Effector memory CD8-positive, alpha-beta T cell (primary cell): Measurements from ENCODE around the gene PTGER3.
"Not testable (repeated sequence)": the region's sequence is repeated elsewhere in the genome, so short reads cannot be mapped to it uniquely, and the experiment has no call there.

ENCODE experiments used
- ATAC-seq: fragments of 150-1000 bp; cut with Tn5 transposase; replicated peaks from 2 replicates; pipeline ENCODE4 v1.10.0; 2021; ENCODE audit warnings: mild to moderate bottlenecking, moderate library complexity
- DNase-seq, 3 experiments: peaks; one replicate each; pipeline ENCODE4 v3.0.0; 2021
- H3K27ac Mint-ChIP-seq, 2 donors: one replicate each; pipeline ENCODE4 v1.8.0; 2022; ENCODE audit warnings: mild to moderate bottlenecking in 2 of 2, mixed read lengths in 2 of 2, moderate library complexity in 2 of 2
- H3K27me3 Mint-ChIP-seq, 2 donors: one replicate each; pipeline ENCODE4 v1.8.0; 2022; ENCODE audit warnings: mixed read lengths in 2 of 2
- H3K36me3 Mint-ChIP-seq: one replicate; pipeline ENCODE4 v1.8.0; 2022; ENCODE audit warnings: mild to moderate bottlenecking, moderate library complexity, mixed read lengths; ENCODE audit not compliant: insufficient read depth
- H3K4me1 Mint-ChIP-seq, 2 donors: one replicate each; pipeline ENCODE4 v1.8.0; 2022; ENCODE audit warnings: low read depth in 2 of 2, mixed read lengths in 2 of 2
- H3K4me3 Mint-ChIP-seq, 2 donors: one replicate each; pipeline ENCODE4 v1.8.0; 2022; ENCODE audit warnings: mild to moderate bottlenecking in 2 of 2, mixed read lengths in 2 of 2, moderate library complexity in 2 of 2
- H3K9me3 Mint-ChIP-seq, 2 donors: one replicate each; pipeline ENCODE4 v1.8.0; 2022; ENCODE audit warnings: mixed read lengths in 2 of 2

The PTGER3 gene

GRCh38 chr1:71018791-71019190 lies 28.8 kb downstream of the PTGER3 start:
- Mint-ChIP-seq H3K4me1 (no peaks in the 10 kb centered on the region), H3K27me3 (peaks cover 12 to 17% of the 10 kb centered on the region in 2 donors), H3K36me3 (no peaks in the 10 kb centered on the region), H3K9me3 (no peaks in the 10 kb centered on the region), H3K4me3 (no peak overlapping the region), H3K27ac (no peak overlapping the region)
- DNase-seq (no peak), ATAC-seq (no peak)

- DNase-seq (no peak), ATAC-seq (no peak)
- Mint-ChIP-seq H3K27ac (no peak overlapping the region), H3K36me3 (no peaks in the 10 kb centered on the region), H3K9me3 (no peaks in the 10 kb centered on the region), H3K4me3 (no peak overlapping the region), H3K4me1 (no peaks in the 10 kb centered on the region), H3K27me3 (peaks cover 12 to 23% of the 10 kb centered on the region in 2 donors)
Observed at GRCh38 chr1:71015745-71016144, 31.9 kb downstream of the PTGER3 start.

DNA sequence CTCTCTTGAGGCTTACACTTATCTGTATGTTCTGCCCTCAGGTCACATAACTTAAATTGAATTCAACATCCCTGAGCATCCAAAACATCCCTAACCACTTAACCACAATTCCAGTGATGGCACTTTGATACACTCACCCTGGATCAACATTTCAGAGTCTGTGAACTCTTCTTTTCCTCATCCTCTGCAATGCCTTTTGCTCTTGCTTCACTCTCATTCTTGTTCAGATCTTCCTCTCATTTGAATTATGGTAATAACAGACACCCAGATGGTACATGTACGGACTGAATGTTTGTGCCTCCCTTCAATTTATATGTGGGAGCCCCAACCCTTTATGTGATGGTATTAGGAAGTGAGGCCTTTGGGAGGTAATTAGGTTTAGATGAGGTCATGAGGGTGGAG lies 33.4 kb downstream of the PTGER3 start:
- H3K36me3 Mint-ChIP-seq: no peaks in the 10 kb centered on the region
- no peaks in the 10 kb centered on the region for H3K4me1 Mint-ChIP-seq
- H3K9me3 Mint-ChIP-seq: no peaks in the 10 kb centered on the region
- no peak overlapping the region for H3K27ac Mint-ChIP-seq
- H3K27me3 Mint-ChIP-seq: peaks cover 21 to 34% of the 10 kb centered on the region in 2 donors
- DNase-seq (no peak), ATAC-seq (no peak)
- no peak overlapping the region for H3K4me3 Mint-ChIP-seq

- H3K27me3 Mint-ChIP-seq: peaks cover 6 to 16% of the 10 kb centered on the region in 2 donors
- DNase-seq (no peak), ATAC-seq (no peak)
- H3K4me3 Mint-ChIP-seq: no peak overlapping the region
- H3K27ac Mint-ChIP-seq: no peak overlapping the region
- H3K36me3 Mint-ChIP-seq: no peaks in the 10 kb centered on the region
- H3K4me1 Mint-ChIP-seq: no peaks in the 10 kb centered on the region
- no peaks in the 10 kb centered on the region for H3K9me3 Mint-ChIP-seq
Observed at GRCh38 chr1:71002709-71003475, 44.7 kb downstream of the PTGER3 start.

GRCh38 chr1:71001624-71002023 lies 46.0 kb downstream of the PTGER3 start:
- Mint-ChIP-seq H3K9me3 (no peaks in the 10 kb centered on the region), H3K4me3 (no peak overlapping the region), H3K27me3 (peaks cover under 1 to 10% of the 10 kb centered on the region in 2 donors), H3K36me3 (no peaks in the 10 kb centered on the region), H3K27ac (no peak overlapping the region), H3K4me1 (no peaks in the 10 kb centered on the region)
- no peak for ATAC-seq
- DNase-seq: no peak

- Mint-ChIP-seq H3K4me3 (no peak overlapping the region), H3K27me3 (peaks cover 0 to 18% of the 10 kb centered on the region in 2 donors), H3K4me1 (no peaks in the 10 kb centered on the region), H3K9me3 (no peaks in the 10 kb centered on the region), H3K36me3 (no peaks in the 10 kb centered on the region), H3K27ac (no peak overlapping the region)
- DNase-seq (no peak), ATAC-seq (no peak)
Observed at GRCh38 chr1:70997793-70998192, 49.8 kb downstream of the PTGER3 start.

GRCh38 chr1:70994753-70995268 lies 52.8 kb downstream of the PTGER3 start:
- no peak overlapping the region for H3K4me3 Mint-ChIP-seq
- no peak for ATAC-seq
- H3K27me3 Mint-ChIP-seq: peaks cover 0 to 18% of the 10 kb centered on the region in 2 donors
- no peaks in the 10 kb centered on the region for H3K36me3 Mint-ChIP-seq
- H3K27ac Mint-ChIP-seq: no peak overlapping the region
- no peak for DNase-seq
- no peaks in the 10 kb centered on the region for H3K4me1 Mint-ChIP-seq
- H3K9me3 Mint-ChIP-seq: no peaks in the 10 kb centered on the region

DNA sequence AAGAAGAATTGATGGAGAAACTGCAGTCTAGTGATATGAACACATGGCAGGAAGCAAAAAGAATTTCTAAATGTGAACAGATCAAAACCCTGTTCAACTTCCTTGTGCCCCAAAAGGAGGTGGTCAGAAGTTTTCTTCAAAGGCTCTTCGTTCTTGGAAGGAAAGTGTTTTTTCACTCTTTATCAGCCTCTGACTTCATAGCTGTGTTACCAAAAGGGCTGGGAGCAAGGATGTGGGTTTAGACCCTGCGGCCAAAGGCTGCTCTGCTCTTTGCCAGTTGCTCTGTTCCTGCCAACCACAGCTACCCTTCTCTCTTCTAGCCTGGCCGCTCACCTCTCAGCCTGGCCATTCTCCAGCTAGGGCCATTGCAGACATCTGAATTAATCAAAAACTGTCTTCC lies 53.8 kb downstream of the PTGER3 start:
- Mint-ChIP-seq H3K4me1 (no peaks in the 10 kb centered on the region), H3K36me3 (no peaks in the 10 kb centered on the region), H3K27ac (no peak overlapping the region), H3K4me3 (no peak overlapping the region), H3K9me3 (no peaks in the 10 kb centered on the region), H3K27me3 (peaks cover 0 to 14% of the 10 kb centered on the region in 2 donors)
- no peak for DNase-seq
- no peak for ATAC-seq

DNA sequence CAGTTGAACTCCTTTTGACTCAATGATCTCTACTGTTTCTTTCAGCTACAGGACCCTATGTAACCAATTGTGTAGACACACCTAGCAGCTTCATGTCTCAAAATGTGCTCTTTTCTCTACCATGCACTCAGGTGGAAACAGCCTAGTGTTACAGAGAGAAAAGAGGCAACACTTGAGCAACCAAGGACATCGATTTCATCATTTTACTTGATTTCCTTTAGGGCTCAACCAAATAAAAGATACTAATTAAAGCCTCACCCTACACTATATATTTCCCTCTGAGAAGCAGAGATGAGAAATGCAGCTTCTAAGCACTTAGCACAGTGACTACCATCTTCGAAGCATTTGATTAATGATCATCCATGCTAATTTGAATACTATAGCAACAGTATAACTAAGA lies 55.1 kb downstream of the PTGER3 start:
- Mint-ChIP-seq H3K4me1 (no peaks in the 10 kb centered on the region), H3K4me3 (no peak overlapping the region), H3K27ac (no peak overlapping the region), H3K36me3 (no peaks in the 10 kb centered on the region), H3K27me3 (peaks cover 0 to 9% of the 10 kb centered on the region in 2 donors), H3K9me3 (no peaks in the 10 kb centered on the region)
- ATAC-seq (no peak), DNase-seq (no peak)

DNA sequence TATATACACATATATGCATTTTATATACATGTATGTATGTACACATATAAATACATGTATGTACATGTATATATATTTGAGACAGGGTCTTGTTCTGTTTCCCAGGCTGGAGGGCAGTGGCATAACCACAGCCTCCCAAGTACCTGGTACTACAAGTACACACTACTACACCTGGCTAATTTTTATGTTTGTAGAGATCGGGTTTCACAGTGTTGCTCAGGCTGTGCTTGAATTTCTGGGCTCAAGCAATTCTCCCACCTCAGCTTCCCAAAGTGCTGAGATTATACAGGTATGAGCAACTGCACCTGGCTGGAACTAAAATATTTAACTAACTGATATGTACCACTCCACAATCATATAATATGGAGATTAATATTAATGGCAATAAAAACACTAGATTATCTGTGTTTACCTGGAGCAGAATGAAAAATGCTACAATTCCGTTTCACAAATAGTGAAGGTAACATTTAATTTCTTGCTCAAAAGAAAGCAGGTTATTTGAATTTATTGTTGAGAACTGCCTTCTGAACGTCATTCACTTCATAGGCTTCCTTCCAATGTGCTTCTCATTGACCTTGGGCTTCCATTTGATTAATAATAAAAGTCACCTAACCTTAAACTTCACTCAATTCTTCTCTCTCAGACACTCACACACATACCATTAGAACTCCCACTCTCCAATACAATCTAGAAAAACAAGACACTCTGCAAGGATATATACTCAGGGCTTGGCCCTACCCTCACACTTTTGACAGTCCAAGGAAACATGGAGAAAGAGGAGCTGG lies 57.0 kb downstream of the PTGER3 start:
- Mint-ChIP-seq H3K27ac (no peak overlapping the region), H3K27me3 (peaks cover 0 to 9% of the 10 kb centered on the region in 2 donors), H3K36me3 (no peaks in the 10 kb centered on the region), H3K9me3 (no peaks in the 10 kb centered on the region), H3K4me3 (no peak overlapping the region), H3K4me1 (no peaks in the 10 kb centered on the region)
- ATAC-seq: no peak
- no peak for DNase-seq

GRCh38 chr1:70987497-70987896 lies 60.1 kb downstream of the PTGER3 start:
- Mint-ChIP-seq H3K27ac (no peak overlapping the region), H3K4me1 (no peaks in the 10 kb centered on the region), H3K27me3 (peaks cover 0 to 9% of the 10 kb centered on the region in 2 donors), H3K9me3 (no peaks in the 10 kb centered on the region), H3K4me3 (no peak overlapping the region), H3K36me3 (no peaks in the 10 kb centered on the region)
- no peak for DNase-seq
- ATAC-seq: no peak

DNA sequence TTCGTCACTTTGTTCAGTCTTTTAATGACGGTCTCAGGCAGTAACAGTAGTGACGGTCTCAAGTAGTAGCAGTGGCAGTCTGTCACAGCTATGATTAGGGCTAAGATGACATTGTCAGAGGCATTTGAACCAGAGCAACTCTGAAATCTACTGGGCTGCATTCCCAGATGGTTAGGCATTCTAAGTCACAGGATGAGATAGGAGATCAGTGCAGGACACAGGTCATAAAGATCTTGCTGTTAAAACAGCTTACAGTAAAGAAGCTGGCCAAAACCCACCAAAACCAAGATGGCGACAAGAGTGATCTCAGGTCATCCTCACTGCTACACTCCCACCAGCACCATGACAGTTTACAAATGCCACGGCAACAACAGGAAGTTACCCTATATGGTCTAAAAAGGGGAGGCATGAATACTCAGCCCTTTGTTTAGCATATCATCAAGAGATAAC lies 61.8 kb downstream of the PTGER3 start:
- not testable (repeated sequence) for H3K36me3 Mint-ChIP-seq, H3K4me3 Mint-ChIP-seq, H3K27ac Mint-ChIP-seq, H3K9me3 Mint-ChIP-seq, H3K4me1 Mint-ChIP-seq, DNase-seq, ATAC-seq
- peaks cover 7 to 11% of the 10 kb centered on the region in 2 donors for H3K27me3 Mint-ChIP-seq

- not testable (repeated sequence) for H3K36me3 Mint-ChIP-seq, H3K4me1 Mint-ChIP-seq
Observed at GRCh38 chr1:70985278-70985677, 62.3 kb downstream of the PTGER3 start.

DNA sequence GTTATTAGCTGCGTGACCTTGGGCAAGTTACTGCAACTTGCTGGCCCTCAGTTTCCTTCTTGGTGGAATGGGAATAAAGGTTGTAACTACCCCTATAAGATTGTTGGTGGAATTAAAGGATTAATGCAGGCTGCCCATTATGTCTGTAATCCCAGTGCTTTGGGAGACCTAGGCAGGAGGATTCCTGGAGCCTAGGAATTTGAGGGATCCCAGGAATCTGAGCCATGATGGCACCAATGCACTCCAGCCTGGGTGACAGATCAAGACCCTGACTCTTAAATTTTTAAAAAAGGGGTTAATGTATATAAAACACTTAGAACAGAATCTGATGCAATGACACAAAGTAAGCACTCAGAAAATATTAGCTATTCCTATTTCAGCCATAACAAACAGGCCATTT lies 67.3 kb downstream of the PTGER3 start:
- ATAC-seq (no peak), DNase-seq (no peak)
- no peak overlapping the region for H3K27ac Mint-ChIP-seq
- peaks cover 11 to 19% of the 10 kb centered on the region in 2 donors for H3K27me3 Mint-ChIP-seq
- peaks cover 0 to 3% of the 10 kb centered on the region in 2 donors for H3K9me3 Mint-ChIP-seq
- H3K36me3 Mint-ChIP-seq: no peaks in the 10 kb centered on the region
- no peaks in the 10 kb centered on the region for H3K4me1 Mint-ChIP-seq
- H3K4me3 Mint-ChIP-seq: no peak overlapping the region

More at GRCh38 chr1:70985278-70985677, 62.3 kb downstream of the PTGER3 start:
- H3K4me3 Mint-ChIP-seq, H3K9me3 Mint-ChIP-seq, H3K27ac Mint-ChIP-seq, DNase-seq, ATAC-seq: not testable (repeated sequence)
- peaks cover 7 to 11% of the 10 kb centered on the region in 2 donors for H3K27me3 Mint-ChIP-seq
